Stimulated activated CD4-positive, alpha-beta T cell treated with anti-CD3 and anti-CD28 coated beads, Interleukin-1b, Interleukin-23, amount 100 ng/mL, for 24 hours (primary cell): Measurements from ENCODE around the gene CNTN2.

ENCODE experiments used
- DNase-seq, 4 experiments: peaks; one replicate each; pipeline ENCODE4 v3.0.0-alpha.2; 2020; ENCODE audit warnings: low read depth in 4 of 4, low spot score in 1 of 4

CNTN2 gene

GRCh38 chr1:205072286-205072685 is 29.3 kb downstream of the CNTN2 start:
- DNase-seq: no peak

DNA sequence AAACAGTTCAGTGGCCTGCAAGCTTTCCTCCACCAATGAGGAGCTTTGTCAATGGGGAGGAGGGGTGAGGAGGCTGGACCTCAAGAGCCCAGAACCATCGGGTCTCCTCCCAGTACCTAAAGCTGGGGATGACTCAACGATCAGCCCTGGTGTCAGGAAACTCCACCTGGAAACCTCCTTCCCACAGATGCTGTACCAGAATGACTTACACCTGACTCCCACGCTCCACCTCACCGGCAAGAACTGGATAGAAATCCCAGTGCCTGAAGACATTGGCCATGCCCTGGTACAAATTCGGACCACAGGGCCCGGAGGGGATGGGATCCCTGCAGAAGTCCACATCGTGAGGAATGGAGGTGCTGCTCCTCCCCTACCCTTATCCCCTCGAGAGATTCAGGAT is 29.9 kb downstream of the CNTN2 start:
- DNase-seq: no peak

- no peak for DNase-seq
These were observed 30.5 kb downstream of the CNTN2 start for GRCh38 chr1:205073511-205073910.

GRCh38 chr1:205074084-205074483 is 31.1 kb downstream of the CNTN2 start:
- DNase-seq: no peak

- DNase-seq: no peak
These were observed 31.5 kb downstream of the CNTN2 start for GRCh38 chr1:205074513-205074912.

DNA sequence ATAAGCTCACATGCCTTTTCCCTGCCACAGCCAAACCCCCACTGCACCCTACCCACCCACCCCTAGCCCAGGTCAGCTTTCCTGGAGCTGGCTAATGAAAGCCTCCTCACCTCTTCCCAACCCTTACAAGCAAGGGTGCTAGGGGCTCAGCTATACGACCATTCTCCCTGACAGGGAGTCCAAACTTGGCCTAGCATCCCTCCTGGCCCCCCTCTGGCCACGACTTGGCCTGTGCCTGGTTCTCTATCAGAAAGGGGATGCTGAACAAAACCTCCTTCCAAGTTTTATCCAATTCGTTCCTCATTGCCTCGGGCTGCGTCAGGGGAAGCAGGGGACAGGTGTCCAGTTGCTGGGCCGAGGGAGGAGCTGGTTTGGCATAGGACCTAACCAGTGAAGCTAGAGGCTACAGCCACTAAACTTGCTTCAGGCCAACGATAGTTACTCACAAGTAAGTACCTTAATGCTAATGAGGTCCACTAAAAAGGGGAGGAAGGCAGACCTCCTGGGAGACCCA is 32.7 kb downstream of the CNTN2 start:
- no peak for DNase-seq

DNA sequence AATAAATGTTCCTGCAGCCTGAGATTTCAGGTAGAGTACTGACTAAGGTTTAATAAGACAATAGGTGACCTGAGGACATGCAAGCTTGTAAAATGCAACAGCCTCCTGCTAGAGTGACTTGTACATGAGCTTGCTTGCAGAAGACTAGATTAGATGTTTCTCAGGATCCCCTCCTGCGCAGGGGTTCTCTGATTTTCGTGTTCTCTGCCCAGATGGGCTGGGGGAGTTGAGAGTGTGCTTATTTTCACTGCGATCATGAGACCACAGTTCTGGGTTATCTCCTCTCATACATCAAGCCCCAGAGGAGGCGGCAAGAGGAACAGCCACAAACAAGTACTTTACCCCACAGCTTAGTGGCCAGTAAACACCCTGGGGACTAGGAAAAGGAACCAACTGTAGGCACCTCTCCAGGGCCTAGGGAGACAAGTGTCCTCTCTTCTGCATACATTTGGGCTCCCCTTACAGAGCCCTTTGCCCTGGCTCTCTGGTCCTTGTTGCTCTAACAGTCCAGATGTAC is 33.3 kb downstream of the CNTN2 start:
- DNase-seq: no peak

- no peak for DNase-seq
These were observed 34.3 kb downstream of the CNTN2 start for GRCh38 chr1:205077158-205077933.

- no peak for DNase-seq
These were observed 34.9 kb downstream of the CNTN2 start for GRCh38 chr1:205077934-205078311.

GRCh38 chr1:205082431-205082830 is 39.4 kb downstream of the CNTN2 start:
- DNase-seq: no peak

DNA sequence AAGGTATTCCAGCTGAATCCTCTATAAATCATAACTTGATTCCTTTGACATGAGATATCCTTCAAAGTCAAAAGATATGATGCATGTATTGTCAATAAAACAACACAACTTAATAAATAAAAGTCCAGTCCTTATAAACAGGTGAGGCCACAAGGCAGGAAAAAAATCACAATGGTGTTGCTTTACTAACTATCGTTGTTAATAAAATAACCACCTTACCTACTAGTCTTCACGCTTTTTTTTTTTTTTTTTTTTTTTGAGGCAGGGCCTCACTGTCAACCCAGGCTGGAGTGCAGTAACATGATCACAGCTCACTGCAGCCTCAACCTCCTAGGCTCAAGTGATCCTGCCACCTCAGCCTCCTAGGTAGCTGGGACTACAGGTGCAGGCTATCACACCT is 41.3 kb downstream of the CNTN2 start, which contains the start of gene TMEM81:
TMEM81 (minus strand) TSS at position 101 of the 400 bp plus-strand sequence. CDS start 140 bp downstream, outside the sequence.
- DNase-seq: no peak

DNA sequence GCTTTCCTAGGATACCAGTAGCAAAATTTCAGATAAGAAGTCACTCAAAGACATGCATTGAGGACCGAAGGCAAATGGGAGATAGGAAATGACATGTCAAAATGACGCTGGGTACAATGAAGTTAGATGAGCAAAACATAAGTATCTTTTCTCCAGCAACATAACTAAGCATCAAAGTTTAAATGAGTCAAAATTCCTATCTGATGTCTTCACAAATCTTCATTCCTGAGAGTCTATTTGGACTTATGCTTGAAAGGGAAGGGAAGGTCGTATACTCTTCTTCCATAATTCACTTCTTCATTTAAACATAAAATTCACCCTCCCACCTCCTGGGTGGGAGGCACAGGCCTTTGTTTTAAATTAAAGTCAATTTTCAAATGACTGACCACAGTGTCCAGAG is 45.3 kb downstream of the CNTN2 start:
- DNase-seq: no peak

DNA sequence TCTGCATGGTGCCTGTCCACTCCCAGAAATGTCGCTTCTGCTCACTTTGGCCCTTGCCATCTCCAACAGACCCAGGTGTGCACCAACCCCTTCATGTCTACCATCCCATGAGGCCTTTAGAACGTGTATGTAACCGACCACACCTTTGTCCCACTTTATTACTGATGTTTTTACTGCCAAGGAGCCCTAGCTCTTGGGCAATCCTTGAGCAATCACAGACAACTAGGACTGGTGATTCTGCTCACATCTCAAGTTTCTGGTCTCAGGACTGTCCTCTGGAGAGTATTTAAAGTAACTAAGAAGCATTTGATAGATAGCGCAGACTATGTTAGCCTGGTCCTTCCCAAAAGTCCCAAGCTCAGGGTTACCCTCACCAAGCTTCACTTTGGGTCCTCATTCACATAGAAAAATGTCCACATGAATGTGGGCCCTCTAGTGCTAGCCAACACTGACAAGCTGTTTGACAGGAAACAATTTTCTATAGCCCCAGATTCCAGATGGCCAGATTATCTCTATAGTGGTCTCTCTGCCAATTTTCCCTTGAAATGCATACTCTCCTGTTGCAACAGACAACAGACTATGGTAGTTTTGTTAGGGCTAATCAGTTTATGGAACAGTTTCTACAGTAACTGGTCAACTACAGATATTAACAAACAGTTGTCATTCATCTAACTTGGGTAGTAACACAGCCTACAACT is 48.2 kb downstream of the CNTN2 start:
- no peak for DNase-seq

- DNase-seq: no peak
These were observed 52.4 kb downstream of the CNTN2 start for GRCh38 chr1:205095422-205095821.

- no peak for DNase-seq
These were observed 55.2 kb downstream of the CNTN2 start for GRCh38 chr1:205098242-205098641.

GRCh38 chr1:205102404-205102803 is 59.4 kb downstream of the CNTN2 start:
- DNase-seq: no peak

DNA sequence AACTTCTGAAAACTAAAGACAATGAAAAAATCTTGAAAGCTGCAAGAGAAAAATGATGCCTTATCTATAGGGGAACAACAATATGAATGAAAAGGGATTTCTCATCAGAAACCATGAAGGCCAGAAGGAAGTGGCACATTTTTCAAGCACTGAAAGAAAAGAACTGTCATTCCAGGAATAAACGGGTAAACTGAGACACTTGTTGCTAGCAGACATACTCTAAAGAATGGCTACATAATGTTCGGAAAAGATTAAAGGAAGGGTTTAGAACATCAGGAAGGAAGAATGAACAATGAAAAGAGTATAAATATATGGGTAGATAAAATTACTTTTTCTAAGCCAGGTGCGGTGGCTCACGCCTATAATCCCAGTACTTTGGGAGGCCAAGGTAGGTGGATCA is 64.3 kb downstream of the CNTN2 start:
- DNase-seq: no peak

DNA sequence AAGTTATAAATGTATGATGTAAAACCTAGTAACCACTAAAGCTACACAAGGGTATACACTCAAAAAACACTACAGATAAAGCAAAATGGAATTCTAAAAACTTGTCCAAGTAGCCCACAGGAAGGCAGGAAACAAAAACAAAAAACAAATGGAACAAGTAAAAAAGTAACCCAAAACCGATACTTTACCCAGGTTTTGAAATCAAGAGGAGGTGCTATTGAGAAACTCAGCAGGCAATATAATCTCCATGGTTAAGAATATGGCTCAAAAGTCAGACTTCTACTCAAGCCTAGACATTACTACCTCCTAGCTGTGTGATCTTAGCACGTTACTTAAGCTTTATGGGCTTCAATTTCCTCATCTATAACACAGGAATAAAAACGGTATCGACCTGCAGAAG is 65.5 kb downstream of the CNTN2 start:
- DNase-seq: no peak

DNA sequence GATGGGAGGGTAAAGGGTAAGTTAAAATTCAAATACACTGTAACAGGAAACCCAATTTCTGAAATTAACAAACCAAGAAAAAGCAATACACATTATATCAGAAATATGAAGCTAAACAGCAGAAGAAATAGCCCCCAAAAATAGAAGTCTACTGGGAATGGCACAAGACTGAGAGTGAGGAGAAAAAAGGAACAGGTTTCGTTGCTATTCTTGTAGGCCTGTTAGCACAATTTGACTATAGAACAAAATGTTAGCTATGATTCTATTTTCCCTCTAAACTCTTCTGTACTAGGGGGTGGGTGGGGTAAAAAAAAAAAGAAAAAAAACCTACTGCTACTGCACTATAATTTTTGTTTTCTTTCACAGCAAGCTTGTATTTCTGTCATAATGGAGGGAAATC is 66.3 kb downstream of the CNTN2 start:
- DNase-seq: no peak

- no peak for DNase-seq
These were observed 66.7 kb downstream of the CNTN2 start for GRCh38 chr1:205109711-205110110.

DNA sequence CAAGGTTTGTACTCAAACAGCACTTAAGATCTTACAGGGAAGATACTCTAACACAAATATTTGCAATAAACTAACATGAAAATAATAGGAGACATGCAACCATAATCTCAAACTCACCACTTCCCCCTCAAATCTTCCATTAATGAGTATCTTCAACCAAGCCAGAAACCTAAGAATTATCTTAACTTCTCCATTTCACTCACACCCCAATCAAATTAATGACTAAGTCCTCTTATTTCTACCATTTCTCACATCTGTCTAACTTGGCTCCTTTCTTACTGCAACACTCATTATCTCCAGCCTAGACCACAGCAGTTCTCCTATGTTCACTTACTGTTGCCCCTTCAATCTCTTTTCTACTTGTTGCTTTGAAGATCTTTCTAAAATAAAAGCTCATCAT is 68.3 kb downstream of the CNTN2 start:
- no peak for DNase-seq

GRCh38 chr1:205118752-205119151 is 75.7 kb downstream of the CNTN2 start:
- DNase-seq: no peak
